Small intestine (tissue), 7 donors: ENCODE results near the gene DIPK1A. TPM values are rescaled to one million over a fixed set of nuclear protein-coding genes. Genes with fewer than 3 reads are reported as not detected.

Experiments used
- DNase-seq, 2 donors: peaks; one replicate each; pipeline versions ENCODE4 v3.0.0 to v3.0.0-alpha.2; 2013
- FAIRE-seq: peaks from 2 replicates; lab custom pipeline; 2012; peaks lifted over from hg19 to GRCh38; lab: Jason Lieb, UNC
- H3K27ac ChIP-seq, 3 donors: one replicate each; pipeline ENCODE4 v1.5.1; 2013; ENCODE audit warnings: low read length in 2 of 3, mild to moderate bottlenecking in 2 of 3, control low read depth in 1 of 3, inconsistent platforms in 1 of 3, low read depth in 1 of 3, moderate library complexity in 1 of 3
- H3K27me3 ChIP-seq, 3 donors: one replicate each; pipeline ENCODE4 v1.6.1; 2013; ENCODE audit warnings: low read length in 3 of 3, inconsistent platforms in 1 of 3; ENCODE audit not compliant: control insufficient read depth in 3 of 3, insufficient read depth in 3 of 3
- H3K36me3 ChIP-seq, 3 donors: one replicate each; pipeline ENCODE4 v1.6.1; 2013; ENCODE audit warnings: low read length in 3 of 3, inconsistent platforms in 1 of 3, low read depth in 1 of 3, mild to moderate bottlenecking in 1 of 3, moderate library complexity in 1 of 3; ENCODE audit not compliant: control insufficient read depth in 3 of 3, insufficient read depth in 2 of 3
- H3K4me1 ChIP-seq, 3 donors: one replicate each; pipeline ENCODE4 v1.6.1; 2013; ENCODE audit warnings: low read length in 2 of 3, inconsistent platforms in 1 of 3, low read depth in 1 of 3, mild to moderate bottlenecking in 1 of 3, moderate library complexity in 1 of 3; ENCODE audit not compliant: control insufficient read depth in 3 of 3, insufficient read depth in 2 of 3
- H3K4me3 ChIP-seq, 3 donors: one replicate each; pipeline ENCODE4 v1.5.1; 2013; ENCODE audit warnings: low read length in 3 of 3, control low read depth in 1 of 3, inconsistent platforms in 1 of 3, low read depth in 1 of 3, mild to moderate bottlenecking in 1 of 3, moderate library complexity in 1 of 3
- H3K9me3 ChIP-seq, 2 donors: one replicate each; pipeline ENCODE4 v1.6.1; 2013; ENCODE audit warnings: low read depth in 1 of 2, low read length in 1 of 2; ENCODE audit not compliant: control insufficient read depth in 2 of 2, insufficient read depth in 1 of 2
- WGBS, 3 donors: extraction: QIAGEN DNeasy Blood & Tissue Kit; methylation state at CpG; one replicate each; pipeline ENCODE4 v1.1.7; 2013; 5-methylcytosine and 5-hydroxymethylcytosine counted together
- polyA plus RNA-seq, 4 donors: library from polyadenylated mRNA; stranded (reverse) in 3 of 4; unstranded in 1 of 4; fragments of 200-250 nt in 3 of 4; fragments of 120-200 nt in 1 of 4; gene quantifications; one replicate each; pipeline versions ENCODE4 v1.2.1 to v1.2.3, GENCODE V29; 2013
- donor health status: healthy with polysubstance abuse.
- donor health status: control.
- donor health status: control.
- donor health status: Bipolar disorder and iron deficiency.
- donor health status: healthy.

Gene DIPK1A
- polyA plus RNA-seq, 4 donors = 2.0 to 10.4 (median 3.8) TPM

DNA sequence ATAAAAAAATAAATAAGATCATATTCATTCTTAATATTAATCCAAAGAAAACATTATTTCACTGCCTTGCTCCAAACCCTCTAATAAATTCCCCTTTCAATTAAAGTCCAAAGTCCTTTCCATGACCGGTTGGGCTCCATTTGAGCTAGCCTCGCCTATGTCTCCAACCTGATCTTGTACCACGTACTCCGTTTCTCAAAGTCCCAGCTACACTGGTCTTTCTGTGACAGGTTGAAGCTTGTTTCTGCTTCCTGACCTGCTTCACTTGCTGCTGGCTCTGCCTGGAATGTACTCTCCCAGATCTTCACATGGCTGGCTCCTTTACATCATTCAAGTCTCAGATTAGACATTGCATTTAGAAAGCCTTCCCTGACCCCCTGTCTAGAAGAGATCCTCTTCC is 113.1 kb downstream of the DIPK1A start:
- Histone ChIP-seq H3K36me3 (peaks cover 2 to 22% (median 3%) of the 10 kb centered on the region in 3 donors), H3K27ac (no peak overlapping the region), H3K9me3 (no peaks in the 10 kb centered on the region), H3K27me3 (no peaks in the 10 kb centered on the region), H3K4me1 (peaks cover 0 to 3% (median 0%) of the 10 kb centered on the region in 3 donors), H3K4me3 (no peak overlapping the region)
- 13 to 71% (median 41%) methylated on average over 4 of the region's 4 CpGs for WGBS, 3 donors
- no peak for FAIRE-seq
- peak; percentile 35 to 81 for DNase-seq

DNA sequence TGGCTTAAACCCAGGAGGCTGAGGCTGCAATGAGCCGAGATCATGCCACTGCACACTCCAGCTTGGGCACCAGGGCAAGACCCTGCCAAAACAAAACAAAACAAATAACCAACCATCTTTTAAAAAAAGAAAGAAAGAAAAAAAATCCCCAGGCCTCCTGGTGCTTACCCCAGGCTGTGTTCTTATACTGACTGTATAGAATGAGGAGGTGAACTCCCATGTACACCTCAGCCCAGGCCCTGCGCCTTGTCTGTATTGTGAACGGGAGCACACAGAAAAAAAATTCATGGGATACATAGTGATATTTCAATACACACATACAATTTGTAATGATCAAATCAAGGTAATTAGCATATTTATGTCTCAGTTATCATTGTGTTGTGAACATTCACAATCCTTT is 115.4 kb downstream of the DIPK1A start:
- H3K27me3 ChIP-seq = no peaks in the 10 kb centered on the region
- FAIRE-seq (no peak), DNase-seq (no peak)
- H3K9me3 ChIP-seq = no peaks in the 10 kb centered on the region
- no peak overlapping the region for H3K4me3 ChIP-seq
- H3K4me1 ChIP-seq = peaks cover 0 to 3% (median 0%) of the 10 kb centered on the region in 3 donors
- no peak overlapping the region for H3K27ac ChIP-seq
- 63 to 66% (median 64%) methylated on average over 3 of the region's 3 CpGs for WGBS, 3 donors
- peaks cover 9 to 25% (median 10%) of the 10 kb centered on the region in 3 donors for H3K36me3 ChIP-seq

DNA sequence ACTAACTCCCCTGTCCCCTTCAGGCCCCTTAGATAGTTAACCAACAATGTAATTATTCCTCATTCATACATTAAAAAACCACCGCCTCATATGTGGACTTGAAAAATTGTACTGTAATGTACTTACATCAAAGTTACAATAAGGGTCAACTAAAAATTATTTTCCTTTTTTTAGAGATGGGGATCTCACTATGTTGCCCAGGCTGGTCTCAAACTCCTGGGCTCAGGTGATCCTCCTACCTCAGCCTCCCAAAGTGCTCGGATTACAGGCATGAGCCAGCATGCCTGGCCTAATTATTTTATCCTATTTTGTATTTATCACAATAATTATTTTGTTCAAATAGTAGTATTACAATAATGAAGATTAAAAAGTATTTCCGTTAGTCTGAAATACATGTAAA is 116.8 kb downstream of the DIPK1A start:
- FAIRE-seq (no peak), DNase-seq (no peak)
- Histone ChIP-seq H3K9me3 (no peaks in the 10 kb centered on the region), H3K4me1 (peaks cover 0 to 3% (median 0%) of the 10 kb centered on the region in 3 donors), H3K4me3 (no peak overlapping the region), H3K27ac (no peak overlapping the region), H3K27me3 (no peaks in the 10 kb centered on the region), H3K36me3 (peaks cover 14 to 22% (median 18%) of the 10 kb centered on the region in 3 donors)
- WGBS, 3 donors = 96 to 99% (median 97%) methylated on average over 3 of the region's 3 CpGs

DNA sequence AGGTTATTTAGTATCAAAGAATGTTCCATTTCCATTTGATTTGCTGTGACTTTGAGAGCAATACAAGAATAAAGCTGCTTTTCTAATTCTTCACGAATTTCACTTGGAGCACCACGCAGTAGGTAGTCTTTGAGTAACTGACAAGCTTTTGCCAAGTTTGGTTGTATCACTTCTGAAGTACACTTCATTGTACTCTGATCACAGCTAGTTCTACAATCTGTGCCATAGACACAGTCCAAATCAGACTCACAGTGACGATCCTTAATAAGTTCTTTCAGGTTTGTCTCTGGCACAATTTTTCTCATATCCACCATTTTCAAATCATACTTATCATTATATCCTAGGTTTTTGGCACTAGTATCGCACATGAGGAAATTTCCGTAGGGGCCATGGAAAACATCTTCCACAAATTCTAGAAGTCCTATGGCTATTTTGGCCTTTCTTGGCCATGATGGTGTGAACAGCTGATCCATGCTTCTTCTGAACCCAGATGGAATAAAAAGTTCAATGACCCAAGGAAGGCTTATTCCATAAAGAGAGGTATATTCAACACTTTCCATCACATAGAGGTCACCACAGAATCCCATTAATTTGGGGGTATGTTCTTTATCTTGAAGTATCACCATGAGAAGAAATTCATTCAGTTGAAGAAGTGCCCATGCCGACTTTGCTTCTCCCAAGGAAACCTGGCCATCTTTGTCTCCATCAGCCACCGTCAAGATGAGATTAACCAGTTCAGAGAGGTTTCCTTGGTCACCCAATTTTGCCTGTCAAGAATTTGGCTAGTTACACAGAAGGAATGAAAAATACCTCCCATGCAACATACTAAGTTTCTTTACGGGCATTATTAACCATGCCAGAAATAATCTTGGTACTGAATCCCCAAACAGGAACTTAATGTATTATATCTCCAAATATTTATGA is 117.6 kb downstream of the DIPK1A start:
- no peak overlapping the region for H3K4me3 ChIP-seq
- no peak for DNase-seq
- no peak for FAIRE-seq
- no peaks in the 10 kb centered on the region for H3K27me3 ChIP-seq
- WGBS, 3 donors = 94 to 95% (median 94%) methylated on average over 8 of the region's 8 CpGs
- H3K36me3 ChIP-seq = peaks cover 15 to 24% (median 18%) of the 10 kb centered on the region in 3 donors
- no peak overlapping the region for H3K27ac ChIP-seq
- no peaks in the 10 kb centered on the region for H3K9me3 ChIP-seq
- H3K4me1 ChIP-seq = peaks cover 0 to 3% (median 3%) of the 10 kb centered on the region in 3 donors

DNA sequence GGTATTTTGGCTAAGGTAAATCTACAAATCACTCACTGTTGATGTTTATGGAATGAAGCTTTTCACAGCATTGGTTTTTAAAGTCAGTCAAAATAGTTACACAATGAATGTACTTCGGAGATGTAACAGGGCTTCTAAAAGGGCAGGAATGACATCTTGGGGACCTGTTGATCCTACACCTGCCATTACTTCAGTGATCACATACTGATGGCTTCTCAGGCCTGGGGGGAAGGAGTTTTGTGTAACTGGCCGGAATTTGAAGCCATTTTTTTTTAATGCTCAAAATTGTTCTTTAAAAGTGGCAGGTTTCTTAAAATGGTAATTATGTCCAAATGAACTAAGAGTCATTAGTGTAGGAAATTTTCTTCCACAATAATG is 118.2 kb downstream of the DIPK1A start:
- H3K9me3 ChIP-seq = no peaks in the 10 kb centered on the region
- peaks cover 0 to 3% (median 3%) of the 10 kb centered on the region in 3 donors for H3K4me1 ChIP-seq
- no peak overlapping the region for H3K4me3 ChIP-seq
- H3K27ac ChIP-seq = no peak overlapping the region
- no peak for FAIRE-seq
- no peak for DNase-seq
- H3K36me3 ChIP-seq = peaks cover 18 to 24% (median 19%) of the 10 kb centered on the region in 3 donors
- WGBS, 3 donors = 41 to 45% (median 43%) methylated on average over 2 of the region's 2 CpGs
- no peaks in the 10 kb centered on the region for H3K27me3 ChIP-seq

DNA sequence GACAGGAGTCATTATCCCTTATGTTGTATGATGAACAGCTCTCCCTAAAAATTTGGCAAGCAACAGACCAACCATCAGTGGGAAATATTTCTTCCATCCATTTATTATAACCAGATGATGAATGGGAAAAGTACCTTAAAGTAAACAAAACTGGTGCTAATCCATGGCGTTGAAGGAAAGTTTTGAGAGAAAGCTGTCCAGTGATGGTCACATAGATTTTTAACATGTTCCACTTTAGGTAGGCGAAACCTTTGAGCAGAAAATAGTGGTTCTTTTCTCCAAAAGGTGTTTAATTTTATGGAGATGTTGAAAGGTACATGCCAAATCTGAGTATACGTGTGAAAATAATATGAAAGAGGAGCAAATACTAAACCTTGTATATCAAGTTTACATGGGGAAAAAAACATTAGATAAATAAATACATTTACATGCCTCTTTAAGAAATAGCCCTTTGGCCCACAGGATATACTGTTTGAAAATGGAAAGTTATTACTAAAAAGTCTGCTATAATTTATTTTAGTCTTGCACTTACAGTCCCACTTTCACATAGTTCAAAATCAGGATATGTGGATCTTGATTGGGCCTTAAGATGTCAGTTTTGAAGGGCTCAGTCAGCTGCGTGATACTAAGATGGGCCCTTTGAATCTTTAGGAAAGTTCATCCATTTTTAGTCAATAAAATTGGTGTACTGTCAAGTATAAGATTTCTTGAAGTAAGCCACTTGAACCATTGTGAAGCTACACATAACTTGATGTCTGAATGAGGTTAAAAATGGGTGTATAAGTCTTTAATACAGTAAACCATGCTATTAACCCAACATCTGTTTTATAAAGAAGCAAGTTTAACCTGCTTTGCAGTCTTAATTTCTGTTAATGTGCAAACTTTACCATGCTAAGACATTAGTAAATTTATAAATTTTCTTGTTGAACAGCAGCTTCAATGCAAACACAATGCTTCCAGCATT is 118.9 kb downstream of the DIPK1A start:
- FAIRE-seq (no peak), DNase-seq (no peak)
- Histone ChIP-seq H3K4me1 (peaks cover 0 to 3% (median 0%) of the 10 kb centered on the region in 3 donors), H3K4me3 (no peak overlapping the region), H3K36me3 (peaks cover 18 to 24% (median 21%) of the 10 kb centered on the region in 3 donors), H3K27me3 (no peaks in the 10 kb centered on the region), H3K9me3 (no peaks in the 10 kb centered on the region), H3K27ac (no peak overlapping the region)
- WGBS, 3 donors = 86 to 89% (median 87%) methylated on average over 4 of the region's 4 CpGs

DNA sequence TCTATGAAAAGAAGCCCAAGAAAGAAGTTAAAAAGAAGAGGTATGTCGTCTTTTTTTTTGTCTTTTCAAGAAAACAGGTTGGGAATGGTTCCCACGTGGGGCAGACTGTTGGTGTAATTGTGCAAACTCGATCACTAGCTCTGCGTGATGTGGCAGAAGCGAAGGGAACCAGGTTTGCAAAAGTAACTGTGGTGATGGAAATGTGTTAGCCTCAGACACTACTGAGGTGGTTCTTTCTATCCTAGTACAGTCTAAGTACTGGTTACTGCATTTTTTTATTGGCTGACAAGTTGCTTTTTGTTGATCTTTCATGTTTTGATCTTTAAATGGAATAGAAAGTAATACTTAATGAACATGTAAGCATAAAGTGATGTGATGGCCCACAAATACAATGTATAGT is 120.7 kb downstream of the DIPK1A start:
- Histone ChIP-seq H3K4me1 (peaks cover 0 to 3% (median 0%) of the 10 kb centered on the region in 3 donors), H3K9me3 (no peaks in the 10 kb centered on the region), H3K4me3 (no peak overlapping the region), H3K27me3 (no peaks in the 10 kb centered on the region), H3K27ac (no peak overlapping the region), H3K36me3 (peaks cover 22 to 25% (median 24%) of the 10 kb centered on the region in 3 donors)
- WGBS, 3 donors = 59 to 74% (median 60%) methylated on average over 5 of the region's 5 CpGs
- FAIRE-seq (no peak), DNase-seq (no peak)

DNA sequence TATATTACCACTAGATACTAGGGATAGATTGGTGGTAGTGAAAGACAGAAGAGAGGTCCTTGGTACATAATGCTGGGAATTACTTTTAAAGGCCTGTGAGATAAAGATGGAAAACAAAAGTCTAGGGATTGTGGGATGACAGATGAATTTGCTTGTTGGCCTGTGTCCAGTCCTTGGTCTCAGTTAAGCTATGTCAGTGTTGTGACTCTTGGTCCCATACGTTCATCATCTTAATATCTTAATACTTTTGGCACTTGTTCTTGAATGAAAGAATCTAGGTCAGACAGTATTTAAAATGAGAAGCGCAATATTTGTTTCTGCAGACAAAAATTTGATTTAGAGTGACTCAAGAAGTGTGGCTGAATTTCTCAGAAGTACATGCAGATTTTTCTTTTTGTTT is 121.8 kb downstream of the DIPK1A start:
- H3K36me3 ChIP-seq = peaks cover 24 to 30% (median 28%) of the 10 kb centered on the region in 3 donors

More for the DNA sequence above, 121.8 kb downstream of the DIPK1A start:
- FAIRE-seq (no peak), DNase-seq (no peak)
- H3K4me3 ChIP-seq = no peak overlapping the region
- H3K4me1 ChIP-seq = peaks cover 0 to 4% (median 3%) of the 10 kb centered on the region in 3 donors
- no peak overlapping the region for H3K27ac ChIP-seq
- no peaks in the 10 kb centered on the region for H3K27me3 ChIP-seq
- H3K9me3 ChIP-seq = no peaks in the 10 kb centered on the region
- 57 to 67% (median 60%) methylated on average over 2 of the region's 2 CpGs for WGBS, 3 donors
